OCI-LY7 (cell line): ENCODE data around the gene PHEX.

Experiments used
- CTCF ChIP-seq: fragments of 200-600 bp; sonication (generic); conservative IDR thresholded peaks from 2 replicates; pipeline ENCODE4 v1.5.1; 2014; ENCODE audit warnings: mild to moderate bottlenecking, antibody characterized with exemption, low read length, moderate library complexity, mixed read lengths
- EZH2phosphoT487 ChIP-seq: fragments of 200-600 bp; sonication (generic); IDR thresholded peaks from 2 replicates; pipeline ENCODE4 v1.6.1; 2018; ENCODE audit warnings: low read depth, borderline replicate concordance, mild to moderate bottlenecking, mixed run types, antibody characterized with exemption, low read length, moderate library complexity, mixed read lengths

GRCh38 chrX:22037225-22037624 is 5.1 kb downstream of the PHEX start:
- no peak for TF ChIP-seq CTCF
- no peak for TF ChIP-seq EZH2phosphoT487
